ENCODE measurements around the gene DHX57. TPM values are rescaled to one million over a fixed set of nuclear protein-coding genes. Genes with fewer than 3 reads are reported as not detected.

Gene DHX57, protein sequence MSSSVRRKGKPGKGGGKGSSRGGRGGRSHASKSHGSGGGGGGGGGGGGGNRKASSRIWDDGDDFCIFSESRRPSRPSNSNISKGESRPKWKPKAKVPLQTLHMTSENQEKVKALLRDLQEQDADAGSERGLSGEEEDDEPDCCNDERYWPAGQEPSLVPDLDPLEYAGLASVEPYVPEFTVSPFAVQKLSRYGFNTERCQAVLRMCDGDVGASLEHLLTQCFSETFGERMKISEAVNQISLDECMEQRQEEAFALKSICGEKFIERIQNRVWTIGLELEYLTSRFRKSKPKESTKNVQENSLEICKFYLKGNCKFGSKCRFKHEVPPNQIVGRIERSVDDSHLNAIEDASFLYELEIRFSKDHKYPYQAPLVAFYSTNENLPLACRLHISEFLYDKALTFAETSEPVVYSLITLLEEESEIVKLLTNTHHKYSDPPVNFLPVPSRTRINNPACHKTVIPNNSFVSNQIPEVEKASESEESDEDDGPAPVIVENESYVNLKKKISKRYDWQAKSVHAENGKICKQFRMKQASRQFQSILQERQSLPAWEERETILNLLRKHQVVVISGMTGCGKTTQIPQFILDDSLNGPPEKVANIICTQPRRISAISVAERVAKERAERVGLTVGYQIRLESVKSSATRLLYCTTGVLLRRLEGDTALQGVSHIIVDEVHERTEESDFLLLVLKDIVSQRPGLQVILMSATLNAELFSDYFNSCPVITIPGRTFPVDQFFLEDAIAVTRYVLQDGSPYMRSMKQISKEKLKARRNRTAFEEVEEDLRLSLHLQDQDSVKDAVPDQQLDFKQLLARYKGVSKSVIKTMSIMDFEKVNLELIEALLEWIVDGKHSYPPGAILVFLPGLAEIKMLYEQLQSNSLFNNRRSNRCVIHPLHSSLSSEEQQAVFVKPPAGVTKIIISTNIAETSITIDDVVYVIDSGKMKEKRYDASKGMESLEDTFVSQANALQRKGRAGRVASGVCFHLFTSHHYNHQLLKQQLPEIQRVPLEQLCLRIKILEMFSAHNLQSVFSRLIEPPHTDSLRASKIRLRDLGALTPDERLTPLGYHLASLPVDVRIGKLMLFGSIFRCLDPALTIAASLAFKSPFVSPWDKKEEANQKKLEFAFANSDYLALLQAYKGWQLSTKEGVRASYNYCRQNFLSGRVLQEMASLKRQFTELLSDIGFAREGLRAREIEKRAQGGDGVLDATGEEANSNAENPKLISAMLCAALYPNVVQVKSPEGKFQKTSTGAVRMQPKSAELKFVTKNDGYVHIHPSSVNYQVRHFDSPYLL (N-terminal part only)
- total RNA-seq (13.3 and 23.0 TPM in 2 replicates), polyA plus RNA-seq (14.7 and 18.1 TPM in 2 replicates)

DNA sequence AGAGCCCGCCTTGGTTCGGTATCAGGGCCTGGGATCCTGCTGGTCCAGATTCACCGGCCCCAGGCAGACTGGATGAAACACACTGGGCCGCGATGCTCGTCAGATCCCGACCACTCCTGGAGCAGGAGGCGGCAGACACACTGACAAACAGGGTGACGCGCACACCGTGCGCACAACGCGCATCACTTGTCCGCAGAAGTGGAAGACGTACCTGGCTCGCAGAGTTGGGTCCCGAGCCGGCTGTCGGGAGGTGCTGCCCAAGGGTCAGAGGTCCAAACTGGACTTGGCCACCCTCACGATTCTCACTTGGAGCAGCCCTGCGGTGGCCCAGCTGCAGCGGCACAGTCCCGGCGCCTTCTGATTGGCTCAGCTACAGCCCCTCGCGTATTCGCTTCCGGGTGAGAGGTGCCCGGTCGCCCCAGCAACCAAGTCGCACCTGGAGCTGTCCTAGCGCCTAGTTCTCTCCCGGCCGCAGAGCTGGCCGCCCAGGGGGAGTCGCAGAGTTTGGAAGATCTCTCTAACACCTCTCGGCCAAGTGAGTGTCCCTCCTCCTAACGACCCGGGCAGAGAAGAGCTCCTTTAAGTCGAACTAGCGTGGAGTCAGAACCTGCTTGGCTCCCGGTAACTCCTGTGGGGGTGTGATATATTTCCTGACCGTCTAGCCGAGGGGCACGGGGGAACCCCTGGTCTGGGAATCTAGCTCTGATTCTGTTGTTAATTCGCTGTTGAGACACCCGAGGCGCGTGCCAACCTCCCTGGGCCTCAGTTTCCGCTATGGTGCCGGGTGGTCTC lies at the start of gene DHX57, which contains the start of gene MORN2:
Gene DHX57 (minus strand): TSS at position 359 of the 792 bp plus-strand sequence. CDS start 7,529 bp downstream, outside the sequence.
Gene MORN2 (plus strand): TSS at position 401 of the 792 bp plus-strand sequence.
- H3K4me1 ChIP-seq (ENCODE audit: low read depth): peaks cover 6% of the 10 kb centered on the region
- peak within 1 kb of the TSS; percentile 10 for H3K27ac ChIP-seq

DNA sequence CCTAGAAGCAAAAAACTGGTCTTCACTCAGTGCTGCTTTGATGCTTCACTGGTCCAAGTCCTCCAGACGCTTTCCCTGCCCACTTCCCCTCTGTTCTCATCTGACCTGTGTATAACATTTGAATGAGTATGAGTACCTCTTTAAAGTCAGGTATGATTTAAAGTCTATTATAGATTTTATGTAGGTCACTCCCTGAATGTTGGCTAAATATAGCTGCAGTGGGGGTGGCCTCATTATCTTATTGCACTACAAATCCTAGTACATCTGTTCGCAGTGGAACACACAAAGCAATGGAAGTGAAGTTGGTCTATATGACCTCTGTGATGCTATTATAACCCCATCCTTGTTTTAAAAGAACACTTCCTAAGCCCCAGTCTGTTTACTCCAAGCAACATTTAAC lies 47.2 kb upstream of the DHX57 start:
- Histone ChIP-seq H3K27me3 (no peaks in the 10 kb centered on the region), H3K4me3 (no peak overlapping the region), H3K4me1 (ENCODE audit: low read depth) (no peaks in the 10 kb centered on the region), H3K36me3 (no peaks in the 10 kb centered on the region), H3K9me3 (ENCODE audit: low read depth) (no peaks in the 10 kb centered on the region), H3K27ac (no peak overlapping the region)
- DNase-seq (ENCODE audit: low read depth in 1 of 2, low spot score in 1 of 2): no peak
- TF ChIP-seq, protein P1, sequence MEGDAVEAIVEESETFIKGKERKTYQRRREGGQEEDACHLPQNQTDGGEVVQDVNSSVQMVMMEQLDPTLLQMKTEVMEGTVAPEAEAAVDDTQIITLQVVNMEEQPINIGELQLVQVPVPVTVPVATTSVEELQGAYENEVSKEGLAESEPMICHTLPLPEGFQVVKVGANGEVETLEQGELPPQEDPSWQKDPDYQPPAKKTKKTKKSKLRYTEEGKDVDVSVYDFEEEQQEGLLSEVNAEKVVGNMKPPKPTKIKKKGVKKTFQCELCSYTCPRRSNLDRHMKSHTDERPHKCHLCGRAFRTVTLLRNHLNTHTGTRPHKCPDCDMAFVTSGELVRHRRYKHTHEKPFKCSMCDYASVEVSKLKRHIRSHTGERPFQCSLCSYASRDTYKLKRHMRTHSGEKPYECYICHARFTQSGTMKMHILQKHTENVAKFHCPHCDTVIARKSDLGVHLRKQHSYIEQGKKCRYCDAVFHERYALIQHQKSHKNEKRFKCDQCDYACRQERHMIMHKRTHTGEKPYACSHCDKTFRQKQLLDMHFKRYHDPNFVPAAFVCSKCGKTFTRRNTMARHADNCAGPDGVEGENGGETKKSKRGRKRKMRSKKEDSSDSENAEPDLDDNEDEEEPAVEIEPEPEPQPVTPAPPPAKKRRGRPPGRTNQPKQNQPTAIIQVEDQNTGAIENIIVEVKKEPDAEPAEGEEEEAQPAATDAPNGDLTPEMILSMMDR (IDR thresholded peaks at IDR 0.05; ENCODE audit: low read depth, low read length): no peak

More for the DNA sequence above, at the start of gene DHX57, which contains the start of gene MORN2:
- DNase-seq (ENCODE audit: low read depth in 1 of 2, low spot score in 1 of 2): peak; percentile 85 to 93
- no peaks in the 10 kb centered on the region for H3K9me3 ChIP-seq (ENCODE audit: low read depth)
- H3K4me3 ChIP-seq: peak within 1 kb of the TSS; percentile 66
- TF ChIP-seq, protein P1 (IDR thresholded peaks at IDR 0.05; ENCODE audit: low read depth, low read length): no peak
- H3K36me3 ChIP-seq: no peaks in the 10 kb centered on the region
- H3K27me3 ChIP-seq: no peaks in the 10 kb centered on the region

DNA sequence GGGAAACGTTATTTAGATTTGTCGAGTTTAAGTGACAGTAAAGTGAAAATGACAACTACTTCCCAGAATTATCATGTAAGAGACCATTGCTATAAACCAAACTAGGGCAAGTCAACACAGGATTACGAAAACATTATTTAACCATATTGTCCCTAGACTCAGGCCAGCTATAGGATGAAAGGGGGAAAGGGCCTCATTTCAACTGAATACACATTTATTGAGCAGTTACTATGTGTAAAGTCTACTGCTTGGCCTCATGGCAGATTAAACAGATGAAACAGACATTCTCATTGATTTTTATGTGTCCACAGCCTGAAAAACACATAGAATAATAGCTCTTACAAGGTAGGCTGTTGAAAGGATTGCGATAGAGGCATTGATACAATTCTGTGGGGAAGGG lies 46.7 kb upstream of the DHX57 start:
- no peaks in the 10 kb centered on the region for H3K27me3 ChIP-seq
- no peaks in the 10 kb centered on the region for H3K4me1 ChIP-seq (ENCODE audit: low read depth)
- TF ChIP-seq, protein P1 (IDR thresholded peaks at IDR 0.05; ENCODE audit: low read depth, low read length): no peak
- H3K9me3 ChIP-seq (ENCODE audit: low read depth): no peaks in the 10 kb centered on the region
- DNase-seq (ENCODE audit: low read depth in 1 of 2, low spot score in 1 of 2): no peak
- H3K36me3 ChIP-seq: no peaks in the 10 kb centered on the region
- H3K4me3 ChIP-seq: no peak overlapping the region
- no peak overlapping the region for H3K27ac ChIP-seq

DNA sequence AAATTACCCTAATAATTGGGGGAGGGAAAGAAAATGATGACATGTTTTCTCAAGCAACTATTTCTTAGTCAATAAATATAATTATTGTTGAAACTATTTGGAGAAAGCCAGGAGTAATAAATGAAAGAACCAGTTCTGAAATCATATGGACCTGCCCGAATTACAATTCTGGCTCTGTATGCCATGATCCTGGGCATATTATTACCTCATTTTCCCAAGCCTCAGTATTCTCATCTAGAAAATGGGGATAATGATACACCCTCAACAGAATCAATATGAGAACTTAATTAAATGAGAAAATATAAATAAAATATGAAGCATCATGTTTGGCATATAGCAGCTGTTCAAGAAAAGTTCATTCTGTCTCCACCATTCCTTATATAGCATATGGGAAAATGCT lies 36.9 kb upstream of the DHX57 start:
- Histone ChIP-seq H3K27me3 (no peaks in the 10 kb centered on the region), H3K4me1 (ENCODE audit: low read depth) (no peaks in the 10 kb centered on the region), H3K9me3 (ENCODE audit: low read depth) (no peaks in the 10 kb centered on the region), H3K36me3 (no peaks in the 10 kb centered on the region), H3K4me3 (no peak overlapping the region), H3K27ac (no peak overlapping the region)
- no peak for DNase-seq (ENCODE audit: low read depth in 1 of 2, low spot score in 1 of 2)
- TF ChIP-seq, protein P1 (IDR thresholded peaks at IDR 0.05; ENCODE audit: low read depth, low read length): no peak
